GM23338 (cell line): Measurements from ENCODE around the gene NGEF. TPM values are rescaled to one million over a fixed set of nuclear protein-coding genes. Genes with fewer than 3 reads are reported as not detected.

Experiments used
- ATAC-seq: fragments of 200-7000 bp; cut with Tn5 transposase; 3 replicates; pipeline ENCODE4 v1.9.1; 2020
- DNase-seq: peaks from one replicate; pipeline ENCODE4 v3.0.0-alpha.2; 2015; ENCODE audit warnings: low spot score
- H2AFZ ChIP-seq: fragments of 200-600 bp; sonication (generic); 2 replicates; pipeline ENCODE4 v1.8.0; 2016; ENCODE audit warnings: antibody characterized with exemption, mild to moderate bottlenecking, moderate library complexity
- H3F3A ChIP-seq: fragments of 200-600 bp; sonication (generic); replicated peaks from 2 replicates; pipeline ENCODE4 v1.8.0; 2017; ENCODE audit warnings: antibody characterized with exemption, mixed run types, low read depth
- H3K27ac ChIP-seq: fragments of 200-600 bp; sonication (generic); 2 replicates; pipeline ENCODE4 v1.6.1; 2016; ENCODE audit warnings: low read depth
- H3K27me3 ChIP-seq: fragments of 200-600 bp; sonication (generic); 2 replicates; pipeline ENCODE4 v1.8.0; 2016; ENCODE audit warnings: mild to moderate bottlenecking, mixed run types, moderate library complexity; ENCODE audit not compliant: insufficient read depth
- H3K36me3 ChIP-seq: fragments of 200-600 bp; sonication (generic); 2 replicates; pipeline ENCODE4 v1.8.0; 2016; ENCODE audit warnings: mild to moderate bottlenecking; ENCODE audit not compliant: insufficient read depth
- H3K4me1 ChIP-seq: fragments of 200-600 bp; sonication (generic); 2 replicates; pipeline ENCODE4 v1.8.0; 2016; ENCODE audit warnings: mild to moderate bottlenecking, moderate library complexity; ENCODE audit not compliant: insufficient read depth
- H3K4me2 ChIP-seq: fragments of 200-600 bp; sonication (generic); 2 replicates; pipeline ENCODE4 v1.7.1; 2017; ENCODE audit warnings: mixed run types
- H3K4me3 ChIP-seq: fragments of 200-600 bp; sonication (generic); 2 replicates; pipeline ENCODE4 v1.6.1; 2016; ENCODE audit warnings: mixed run types
- H3K79me2 ChIP-seq: fragments of 200-600 bp; sonication (generic); replicated peaks from 2 replicates; pipeline ENCODE4 v1.8.0; 2017; ENCODE audit warnings: mild to moderate bottlenecking; ENCODE audit not compliant: insufficient read depth
- H3K9me2 ChIP-seq: fragments of 200-600 bp; sonication (generic); 2 replicates; pipeline ENCODE4 v1.8.0; 2017; ENCODE audit not compliant: insufficient read depth
- H4K20me1 ChIP-seq: fragments of 200-600 bp; sonication (generic); replicated peaks from 2 replicates; pipeline ENCODE4 v1.8.0; 2017; ENCODE audit warnings: mild to moderate bottlenecking; ENCODE audit not compliant: insufficient read depth
- H3K27ac Mint-ChIP-seq: 2 replicates; pipeline ENCODE4 v1.8.0; 2020; ENCODE audit warnings: inconsistent platforms, mild to moderate bottlenecking, moderate library complexity, mixed read lengths
- H3K27me3 Mint-ChIP-seq: 3 replicates; pipeline ENCODE4 v1.8.0; 2022; ENCODE audit warnings: low read depth, mild to moderate bottlenecking, moderate library complexity, mixed read lengths, inconsistent platforms; ENCODE audit not compliant: insufficient read depth, poor library complexity
- H3K36me3 Mint-ChIP-seq: 3 replicates; pipeline ENCODE4 v1.8.0; 2021; ENCODE audit warnings: low read depth, mild to moderate bottlenecking, inconsistent platforms, moderate library complexity, mixed read lengths
- H3K4me1 Mint-ChIP-seq: 3 replicates; pipeline ENCODE4 v1.8.0; 2020; ENCODE audit warnings: mild to moderate bottlenecking, inconsistent platforms, mixed read lengths
- H3K4me3 Mint-ChIP-seq: 3 replicates; pipeline ENCODE4 v1.8.0; 2021; ENCODE audit warnings: moderate library complexity, mild to moderate bottlenecking, inconsistent platforms, mixed read lengths
- H3K9me3 Mint-ChIP-seq: 3 replicates; pipeline ENCODE4 v1.8.0; 2020; ENCODE audit warnings: moderate library complexity, mild to moderate bottlenecking, inconsistent platforms, mixed read lengths
- CREB1 ChIP-seq: fragments of 250-450 bp; sonication (Bioruptor Pico); IDR thresholded peaks from 2 replicates; pipeline ENCODE4 v1.5.0; 2020; ENCODE audit warnings: low read depth, mild to moderate bottlenecking, moderate library complexity
- EZH2 ChIP-seq: fragments of 200-600 bp; sonication (generic); IDR thresholded peaks from one replicate; pipeline ENCODE4 v1.8.0; 2017; ENCODE audit warnings: antibody characterized with exemption, mild to moderate bottlenecking, low read depth; ENCODE audit not compliant: unreplicated experiment
- JUNB ChIP-seq: IDR thresholded peaks from one replicate; pipeline ENCODE4 v1.6.1; 2016; ENCODE audit warnings: antibody characterized with exemption; ENCODE audit not compliant: unreplicated experiment
- POLR2AphosphoS5 ChIP-seq: IDR thresholded peaks from 2 replicates; pipeline ENCODE4 v1.6.1; 2016; ENCODE audit warnings: antibody characterized with exemption, low read depth
- STAT1 ChIP-seq: IDR thresholded peaks from one replicate; pipeline ENCODE4 v1.6.1; 2016; ENCODE audit warnings: antibody characterized with exemption; ENCODE audit not compliant: unreplicated experiment
- ZNF114 ChIP-seq: fragments of 250-450 bp; sonication (Bioruptor Pico); IDR thresholded peaks from 2 replicates; pipeline ENCODE4 v1.5.0; 2020; ENCODE audit warnings: mild to moderate bottlenecking, moderate library complexity
- polyA plus RNA-seq: library from polyadenylated mRNA; unstranded; fragments of >200 nt; fragmentation: Nextera tagmentation; extraction: Ambion mirVana; gene quantifications from 2 replicates; pipeline ENCODE4 v1.2.1, GENCODE V29; 2016
- total RNA-seq: library from RNA; depleted of rRNA; stranded (reverse); fragments of >200 nt; shearing (Covaris generic); gene quantifications from 2 replicates; pipeline ENCODE4 v1.2.3, GENCODE V29; 2014
- TF ChIP-seq, protein P1 (sequence below), 2 experiments: fragments of 200-600 bp in 1 of 2; sonication (generic) in 1 of 2; conservative IDR thresholded peaks; 2 replicates each; pipeline versions ENCODE4 v1.5.1 to v1.6.1; 2016 to 2017; ENCODE audit warnings: antibody characterized with exemption in 2 of 2, low read depth in 2 of 2, mild to moderate bottlenecking in 2 of 2, moderate library complexity in 1 of 2
- TF ChIP-seq, protein P2 (sequence below): fragments of 250-450 bp; sonication (Bioruptor Pico); IDR thresholded peaks from 2 replicates; pipeline ENCODE4 v1.5.0; 2020; ENCODE audit warnings: mild to moderate bottlenecking, moderate library complexity
- TF ChIP-seq, protein P3 (sequence below): IDR thresholded peaks from one replicate; pipeline ENCODE4 v1.6.1; 2018; ENCODE audit warnings: antibody characterized with exemption; ENCODE audit not compliant: unreplicated experiment

NGEF gene
- total and polyA plus RNA-seq, 2 experiments from 2014 or later, result 1.8 to 5.4 TPM

DNA sequence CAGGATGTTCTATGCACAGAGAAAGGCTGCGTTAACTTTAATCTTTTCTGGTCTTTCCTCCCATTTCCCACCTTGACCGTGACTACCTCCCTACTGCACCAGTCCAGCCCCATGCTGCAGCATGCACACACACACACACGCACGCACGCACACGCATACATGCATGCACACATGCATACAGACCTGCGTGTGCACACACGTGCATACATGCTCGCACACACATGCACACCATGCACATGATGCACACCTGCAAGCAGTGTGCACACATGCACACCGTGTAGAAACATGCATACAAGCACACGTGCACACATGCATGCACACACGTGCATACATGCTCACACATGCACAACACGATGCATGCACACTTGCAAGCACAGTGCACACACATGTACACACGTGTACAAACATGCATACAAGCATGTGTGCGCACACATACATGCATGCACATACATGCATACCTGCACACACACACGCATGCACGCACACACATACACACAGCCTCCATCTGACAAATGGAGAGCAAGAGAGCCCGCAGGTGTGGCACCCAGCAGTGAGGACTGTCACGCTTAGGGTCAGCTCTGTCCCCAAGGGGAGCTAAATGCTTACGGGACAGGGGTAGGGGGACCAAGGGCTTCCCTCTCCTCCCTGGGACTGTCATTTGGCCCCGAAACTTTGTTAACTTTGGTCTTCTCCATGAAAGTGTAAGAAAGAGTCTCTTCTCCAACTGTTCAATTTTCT is 124.8 kb downstream of the NGEF start:
- Histone ChIP-seq H3K79me2 (no peaks in the 10 kb centered on the region), H3K4me2 (no peak overlapping the region), H3K27me3 (no peaks in the 10 kb centered on the region), H3K4me1 (peaks cover 6% of the 10 kb centered on the region; the same call in 1 of the 2 replicates), H2AFZ (no peak overlapping the region), H4K20me1 (no peaks in the 10 kb centered on the region), H3K9me2 (no peaks in the 10 kb centered on the region), H3K27ac (no peak overlapping the region), H3F3A (no peaks in the 10 kb centered on the region; the same call in 1 of the 2 replicates), H3K36me3 (no peaks in the 10 kb centered on the region), H3K4me3 (no peak overlapping the region)
- no peak for ATAC-seq
- no peak for TF ChIP-seq CREB1 (CRISPR knock-in tag)
- TF ChIP-seq, protein P1, sequence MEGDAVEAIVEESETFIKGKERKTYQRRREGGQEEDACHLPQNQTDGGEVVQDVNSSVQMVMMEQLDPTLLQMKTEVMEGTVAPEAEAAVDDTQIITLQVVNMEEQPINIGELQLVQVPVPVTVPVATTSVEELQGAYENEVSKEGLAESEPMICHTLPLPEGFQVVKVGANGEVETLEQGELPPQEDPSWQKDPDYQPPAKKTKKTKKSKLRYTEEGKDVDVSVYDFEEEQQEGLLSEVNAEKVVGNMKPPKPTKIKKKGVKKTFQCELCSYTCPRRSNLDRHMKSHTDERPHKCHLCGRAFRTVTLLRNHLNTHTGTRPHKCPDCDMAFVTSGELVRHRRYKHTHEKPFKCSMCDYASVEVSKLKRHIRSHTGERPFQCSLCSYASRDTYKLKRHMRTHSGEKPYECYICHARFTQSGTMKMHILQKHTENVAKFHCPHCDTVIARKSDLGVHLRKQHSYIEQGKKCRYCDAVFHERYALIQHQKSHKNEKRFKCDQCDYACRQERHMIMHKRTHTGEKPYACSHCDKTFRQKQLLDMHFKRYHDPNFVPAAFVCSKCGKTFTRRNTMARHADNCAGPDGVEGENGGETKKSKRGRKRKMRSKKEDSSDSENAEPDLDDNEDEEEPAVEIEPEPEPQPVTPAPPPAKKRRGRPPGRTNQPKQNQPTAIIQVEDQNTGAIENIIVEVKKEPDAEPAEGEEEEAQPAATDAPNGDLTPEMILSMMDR (conservative IDR thresholded peaks at IDR 0.05; ENCODE audit: low read depth in 2 of 2), result no peak
- TF ChIP-seq STAT1, result no peak
- TF ChIP-seq ZNF114 (CRISPR knock-in tag), result no peak
- TF ChIP-seq, protein P2, sequence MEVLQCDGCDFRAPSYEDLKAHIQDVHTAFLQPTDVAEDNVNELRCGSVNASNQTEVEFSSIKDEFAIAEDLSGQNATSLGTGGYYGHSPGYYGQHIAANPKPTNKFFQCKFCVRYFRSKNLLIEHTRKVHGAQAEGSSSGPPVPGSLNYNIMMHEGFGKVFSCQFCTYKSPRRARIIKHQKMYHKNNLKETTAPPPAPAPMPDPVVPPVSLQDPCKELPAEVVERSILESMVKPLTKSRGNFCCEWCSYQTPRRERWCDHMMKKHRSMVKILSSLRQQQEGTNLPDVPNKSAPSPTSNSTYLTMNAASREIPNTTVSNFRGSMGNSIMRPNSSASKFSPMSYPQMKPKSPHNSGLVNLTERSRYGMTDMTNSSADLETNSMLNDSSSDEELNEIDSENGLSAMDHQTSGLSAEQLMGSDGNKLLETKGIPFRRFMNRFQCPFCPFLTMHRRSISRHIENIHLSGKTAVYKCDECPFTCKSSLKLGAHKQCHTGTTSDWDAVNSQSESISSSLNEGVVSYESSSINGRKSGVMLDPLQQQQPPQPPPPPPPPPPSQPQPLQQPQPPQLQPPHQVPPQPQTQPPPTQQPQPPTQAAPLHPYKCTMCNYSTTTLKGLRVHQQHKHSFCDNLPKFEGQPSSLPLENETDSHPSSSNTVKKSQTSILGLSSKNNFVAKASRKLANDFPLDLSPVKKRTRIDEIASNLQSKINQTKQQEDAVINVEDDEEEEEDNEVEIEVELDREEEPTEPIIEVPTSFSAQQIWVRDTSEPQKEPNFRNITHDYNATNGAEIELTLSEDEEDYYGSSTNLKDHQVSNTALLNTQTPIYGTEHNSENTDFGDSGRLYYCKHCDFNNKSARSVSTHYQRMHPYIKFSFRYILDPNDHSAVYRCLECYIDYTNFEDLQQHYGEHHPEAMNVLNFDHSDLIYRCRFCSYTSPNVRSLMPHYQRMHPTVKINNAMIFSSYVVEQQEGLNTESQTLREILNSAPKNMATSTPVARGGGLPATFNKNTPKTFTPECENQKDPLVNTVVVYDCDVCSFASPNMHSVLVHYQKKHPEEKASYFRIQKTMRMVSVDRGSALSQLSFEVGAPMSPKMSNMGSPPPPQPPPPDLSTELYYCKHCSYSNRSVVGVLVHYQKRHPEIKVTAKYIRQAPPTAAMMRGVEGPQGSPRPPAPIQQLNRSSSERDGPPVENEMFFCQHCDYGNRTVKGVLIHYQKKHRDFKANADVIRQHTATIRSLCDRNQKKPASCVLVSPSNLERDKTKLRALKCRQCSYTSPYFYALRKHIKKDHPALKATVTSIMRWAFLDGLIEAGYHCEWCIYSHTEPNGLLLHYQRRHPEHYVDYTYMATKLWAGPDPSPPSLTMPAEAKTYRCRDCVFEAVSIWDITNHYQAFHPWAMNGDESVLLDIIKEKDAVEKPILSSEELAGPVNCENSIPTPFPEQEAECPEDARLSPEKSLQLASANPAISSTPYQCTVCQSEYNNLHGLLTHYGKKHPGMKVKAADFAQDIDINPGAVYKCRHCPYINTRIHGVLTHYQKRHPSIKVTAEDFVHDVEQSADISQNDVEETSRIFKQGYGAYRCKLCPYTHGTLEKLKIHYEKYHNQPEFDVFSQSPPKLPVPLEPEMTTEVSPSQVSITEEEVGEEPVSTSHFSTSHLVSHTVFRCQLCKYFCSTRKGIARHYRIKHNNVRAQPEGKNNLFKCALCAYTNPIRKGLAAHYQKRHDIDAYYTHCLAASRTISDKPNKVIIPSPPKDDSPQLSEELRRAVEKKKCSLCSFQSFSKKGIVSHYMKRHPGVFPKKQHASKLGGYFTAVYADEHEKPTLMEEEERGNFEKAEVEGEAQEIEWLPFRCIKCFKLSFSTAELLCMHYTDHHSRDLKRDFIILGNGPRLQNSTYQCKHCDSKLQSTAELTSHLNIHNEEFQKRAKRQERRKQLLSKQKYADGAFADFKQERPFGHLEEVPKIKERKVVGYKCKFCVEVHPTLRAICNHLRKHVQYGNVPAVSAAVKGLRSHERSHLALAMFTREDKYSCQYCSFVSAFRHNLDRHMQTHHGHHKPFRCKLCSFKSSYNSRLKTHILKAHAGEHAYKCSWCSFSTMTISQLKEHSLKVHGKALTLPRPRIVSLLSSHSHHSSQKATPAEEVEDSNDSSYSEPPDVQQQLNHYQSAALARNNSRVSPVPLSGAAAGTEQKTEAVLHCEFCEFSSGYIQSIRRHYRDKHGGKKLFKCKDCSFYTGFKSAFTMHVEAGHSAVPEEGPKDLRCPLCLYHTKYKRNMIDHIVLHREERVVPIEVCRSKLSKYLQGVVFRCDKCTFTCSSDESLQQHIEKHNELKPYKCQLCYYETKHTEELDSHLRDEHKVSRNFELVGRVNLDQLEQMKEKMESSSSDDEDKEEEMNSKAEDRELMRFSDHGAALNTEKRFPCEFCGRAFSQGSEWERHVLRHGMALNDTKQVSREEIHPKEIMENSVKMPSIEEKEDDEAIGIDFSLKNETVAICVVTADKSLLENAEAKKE (CRISPR knock-in tag), result no peak
- no peak for TF ChIP-seq JUNB
- no peak for TF ChIP-seq EZH2
- TF ChIP-seq POLR2AphosphoS5, result no peak
- TF ChIP-seq, protein P3, sequence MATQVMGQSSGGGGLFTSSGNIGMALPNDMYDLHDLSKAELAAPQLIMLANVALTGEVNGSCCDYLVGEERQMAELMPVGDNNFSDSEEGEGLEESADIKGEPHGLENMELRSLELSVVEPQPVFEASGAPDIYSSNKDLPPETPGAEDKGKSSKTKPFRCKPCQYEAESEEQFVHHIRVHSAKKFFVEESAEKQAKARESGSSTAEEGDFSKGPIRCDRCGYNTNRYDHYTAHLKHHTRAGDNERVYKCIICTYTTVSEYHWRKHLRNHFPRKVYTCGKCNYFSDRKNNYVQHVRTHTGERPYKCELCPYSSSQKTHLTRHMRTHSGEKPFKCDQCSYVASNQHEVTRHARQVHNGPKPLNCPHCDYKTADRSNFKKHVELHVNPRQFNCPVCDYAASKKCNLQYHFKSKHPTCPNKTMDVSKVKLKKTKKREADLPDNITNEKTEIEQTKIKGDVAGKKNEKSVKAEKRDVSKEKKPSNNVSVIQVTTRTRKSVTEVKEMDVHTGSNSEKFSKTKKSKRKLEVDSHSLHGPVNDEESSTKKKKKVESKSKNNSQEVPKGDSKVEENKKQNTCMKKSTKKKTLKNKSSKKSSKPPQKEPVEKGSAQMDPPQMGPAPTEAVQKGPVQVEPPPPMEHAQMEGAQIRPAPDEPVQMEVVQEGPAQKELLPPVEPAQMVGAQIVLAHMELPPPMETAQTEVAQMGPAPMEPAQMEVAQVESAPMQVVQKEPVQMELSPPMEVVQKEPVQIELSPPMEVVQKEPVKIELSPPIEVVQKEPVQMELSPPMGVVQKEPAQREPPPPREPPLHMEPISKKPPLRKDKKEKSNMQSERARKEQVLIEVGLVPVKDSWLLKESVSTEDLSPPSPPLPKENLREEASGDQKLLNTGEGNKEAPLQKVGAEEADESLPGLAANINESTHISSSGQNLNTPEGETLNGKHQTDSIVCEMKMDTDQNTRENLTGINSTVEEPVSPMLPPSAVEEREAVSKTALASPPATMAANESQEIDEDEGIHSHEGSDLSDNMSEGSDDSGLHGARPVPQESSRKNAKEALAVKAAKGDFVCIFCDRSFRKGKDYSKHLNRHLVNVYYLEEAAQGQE, result no peak
- no peaks in the 10 kb centered on the region; the same call in 2 of the 3 replicates for H3K9me3 Mint-ChIP-seq
- H3K27ac Mint-ChIP-seq, result no peak overlapping the region; the same call in 1 of the 2 replicates
- H3K27me3 Mint-ChIP-seq, result peaks cover 12% of the 10 kb centered on the region
- H3K4me3 Mint-ChIP-seq, result no peak overlapping the region
- no peaks in the 10 kb centered on the region; the same call in 2 of the 3 replicates for H3K36me3 Mint-ChIP-seq
- DNase-seq, result no peak
- H3K4me1 Mint-ChIP-seq, result peaks cover 36% of the 10 kb centered on the region
